HFF-Myc (cell line): ENCODE data around the gene RNF8.
"Not testable (repeated sequence)": the region's sequence is repeated elsewhere in the genome, so short reads cannot be mapped to it uniquely, and the experiment has no call there.

Experiments used
- DNase-seq: peaks from one replicate; pipeline ENCODE4 v3.0.0-alpha.2; 2011; ENCODE audit warnings: low read depth; ENCODE audit errors: extremely low read depth
- H3K4me3 ChIP-seq: replicated peaks from 2 replicates; pipeline ENCODE4 v1.5.1; 2011; ENCODE audit warnings: low read depth, mild to moderate bottlenecking, control low read depth, low read length
- CTCF ChIP-seq: IDR thresholded peaks from 2 replicates; pipeline ENCODE4 v1.5.1; 2012; ENCODE audit warnings: mild to moderate bottlenecking, low read depth, low read length, control low read depth; ENCODE audit errors: missing control alignments

RNF8 gene

DNA sequence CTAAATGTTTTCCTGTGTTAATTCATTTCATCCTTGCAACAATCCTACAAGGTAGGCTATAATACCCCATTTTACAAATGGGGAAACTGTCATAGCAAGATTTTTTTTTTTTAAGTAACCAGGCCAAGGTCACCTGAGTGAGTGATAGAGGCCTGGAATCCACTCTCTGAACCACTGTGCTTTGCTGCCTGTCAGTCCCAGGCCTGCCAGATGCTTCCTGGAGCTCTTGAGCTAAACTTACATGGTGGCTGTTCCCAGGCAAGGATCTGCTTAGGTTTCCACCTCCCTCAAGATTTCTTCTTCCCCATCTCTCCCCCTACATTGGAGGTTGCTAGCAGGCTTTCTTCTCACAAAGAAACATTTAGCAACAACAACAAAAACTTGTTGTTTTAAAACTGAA is 32.7 kb upstream of the RNF8 start:
- no peak for TF ChIP-seq CTCF
- DNase-seq, result no peak
- H3K4me3 ChIP-seq, result no peak overlapping the region

- no peak for TF ChIP-seq CTCF
- no peak overlapping the region for H3K4me3 ChIP-seq
- DNase-seq, result no peak
Measured at GRCh38 chr6:37321516-37322415, 32.0 kb upstream of the RNF8 start.

DNA sequence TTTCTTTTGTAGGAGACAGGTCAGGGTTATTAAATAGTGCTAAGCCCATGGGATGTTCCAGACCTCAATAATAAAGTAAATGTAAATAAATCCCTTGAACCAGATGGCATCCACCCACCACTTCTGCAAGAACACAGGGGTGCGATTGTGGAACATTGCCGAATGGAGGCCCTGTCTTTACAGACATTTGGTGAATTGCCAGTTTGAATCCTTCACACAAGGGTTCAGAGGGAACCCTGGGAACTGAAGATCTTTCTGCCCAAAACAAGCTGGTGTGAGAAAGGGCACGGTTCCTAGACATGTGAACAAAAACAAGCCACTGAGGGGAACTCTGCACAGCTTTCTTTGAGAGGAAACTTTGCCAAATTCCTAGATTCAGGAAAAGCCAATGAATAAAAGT is 30.2 kb upstream of the RNF8 start:
- no peak overlapping the region for H3K4me3 ChIP-seq
- no peak for TF ChIP-seq CTCF
- no peak for DNase-seq

GRCh38 chr6:37324131-37325033 is 29.4 kb upstream of the RNF8 start:
- no peak for DNase-seq
- H3K4me3 ChIP-seq, result no peak overlapping the region
- no peak for TF ChIP-seq CTCF

DNA sequence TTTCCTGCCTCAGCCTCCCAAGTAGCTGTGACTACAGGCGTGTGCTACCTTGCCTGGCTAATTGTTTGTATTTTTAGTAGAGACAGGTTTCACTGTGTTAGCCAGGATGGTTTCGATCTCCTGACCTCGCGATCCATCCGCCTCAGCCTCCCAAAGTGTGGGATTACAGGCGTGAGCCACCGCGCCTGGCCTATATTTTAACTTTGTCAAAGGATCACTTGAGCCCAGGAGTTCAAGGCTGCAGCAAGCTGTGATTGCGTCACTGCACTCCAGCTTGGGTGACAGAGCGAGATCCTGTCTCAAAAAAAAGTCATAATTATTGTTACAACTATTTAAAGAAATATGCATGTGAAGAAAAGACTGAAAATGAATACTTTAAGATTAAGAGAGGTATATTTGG is 23.4 kb upstream of the RNF8 start:
- DNase-seq, H3K4me3 ChIP-seq: not testable (repeated sequence)

GRCh38 chr6:37331047-37331446 is 22.7 kb upstream of the RNF8 start:
- no peak for DNase-seq
- TF ChIP-seq CTCF, result no peak
- no peak overlapping the region for H3K4me3 ChIP-seq

- no peak for DNase-seq
- H3K4me3 ChIP-seq, result no peak overlapping the region
- no peak for TF ChIP-seq CTCF
Measured at GRCh38 chr6:37332894-37333293, 20.9 kb upstream of the RNF8 start.
